Measurements from ENCODE around the gene WRNIP1. TPM values are rescaled to one million over a fixed set of nuclear protein-coding genes. Genes with fewer than 3 reads are reported as not detected.

WRNIP1 gene
- total RNA-seq, 1 donor from 2014 or later, result 25.3 TPM

DNA sequence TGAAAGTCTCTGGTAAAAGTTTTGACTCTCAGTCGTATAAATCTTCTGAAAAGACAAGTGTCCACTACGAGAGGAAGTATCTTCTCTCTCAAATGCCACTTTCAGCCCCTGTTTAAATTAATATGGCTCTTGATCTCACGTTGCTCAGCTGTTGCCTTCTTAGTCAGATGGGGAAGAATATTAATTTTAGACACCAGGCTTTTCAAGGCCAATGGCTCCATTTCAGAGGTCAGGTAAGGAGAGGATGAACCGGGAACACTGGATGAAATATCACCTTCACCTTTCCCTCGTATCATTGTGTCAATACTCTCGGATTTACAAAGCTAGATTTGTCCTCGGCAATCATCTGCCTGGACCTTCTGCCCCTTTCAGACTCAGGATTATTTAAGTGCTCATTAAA, 14.4 kb upstream of the WRNIP1 start, which contains the start of gene MYLK4:
Gene MYLK4 (minus strand): TSS at position 91 of the 400 bp plus-strand sequence. CDS start 1,628 bp downstream, outside the sequence.
- Histone ChIP-seq H3K4me1 (peaks cover 34% of the 10 kb centered on the region), H3K9me3 (ENCODE audit: low read depth) (no peaks in the 10 kb centered on the region), H3K27me3 (no peaks in the 10 kb centered on the region), H3K79me2 (ENCODE audit: low read depth) (no peaks in the 10 kb centered on the region), H2AFZ (replicated peaks) (peak within 1 kb of the TSS; percentile 60), H3K4me3 (no peak within 1 kb of the TSS), H4K20me1 (ENCODE audit: low read depth) (no peaks in the 10 kb centered on the region), H3K9ac (no peak within 1 kb of the TSS), H3K4me2 (peak within 1 kb of the TSS; percentile 43), H3F3A (ENCODE audit: low read depth) (peaks cover 21% of the 10 kb centered on the region), H3K27ac (no peak within 1 kb of the TSS), H3K36me3 (no peaks in the 10 kb centered on the region)
- no peak for DNase-seq (ENCODE audit: low spot score)
- H3K27me3 Mint-ChIP-seq (ENCODE audit: insufficient read depth, low read depth), result peaks cover 16% of the 10 kb centered on the region
- H3K4me3 Mint-ChIP-seq, result no peak within 1 kb of the TSS
- H3K36me3 Mint-ChIP-seq, result no peaks in the 10 kb centered on the region
- no peak within 1 kb of the TSS for H3K27ac Mint-ChIP-seq
- TF ChIP-seq EZH2 (IDR thresholded peaks at IDR 0.05), result no peak
- TF ChIP-seq CTCF (IDR thresholded peaks at IDR 0.05), result no peak
- no peak for TF ChIP-seq EZH2phosphoT487 (IDR thresholded peaks at IDR 0.05)
- peaks cover 46% of the 10 kb centered on the region for H3K4me1 Mint-ChIP-seq
- no peaks in the 10 kb centered on the region for H3K9me3 Mint-ChIP-seq

DNA sequence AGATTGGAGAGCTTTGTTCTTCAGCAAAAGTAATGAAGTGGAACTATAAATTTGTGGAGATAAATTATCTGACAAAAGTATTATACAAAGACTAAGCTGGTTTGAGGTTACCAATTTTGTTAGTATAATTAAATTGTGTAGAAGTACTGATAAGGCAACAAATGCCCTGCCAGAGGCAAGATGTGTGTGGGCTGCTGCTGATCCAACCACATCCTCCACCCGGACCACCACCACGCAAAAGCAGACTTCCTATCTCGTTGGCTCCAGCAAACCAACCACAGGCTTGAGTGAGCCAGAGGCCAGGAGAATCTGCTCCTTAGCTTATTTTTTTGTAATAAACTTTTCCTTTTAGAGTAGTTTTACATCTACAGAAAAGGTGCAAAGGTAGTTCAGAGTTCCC, 13.3 kb upstream of the WRNIP1 start:
- Histone ChIP-seq H3K36me3 (no peaks in the 10 kb centered on the region), H3K27ac (no peak overlapping the region), H4K20me1 (ENCODE audit: low read depth) (no peaks in the 10 kb centered on the region), H3K4me2 (no peak overlapping the region), H3K4me1 (peaks cover 25% of the 10 kb centered on the region), H3K4me3 (no peak overlapping the region), H3K27me3 (no peaks in the 10 kb centered on the region), H3F3A (ENCODE audit: low read depth) (peaks cover 11% of the 10 kb centered on the region), H3K79me2 (ENCODE audit: low read depth) (no peaks in the 10 kb centered on the region), H3K9ac (no peak overlapping the region), H3K9me3 (ENCODE audit: low read depth) (no peaks in the 10 kb centered on the region), H2AFZ (replicated peaks) (no peak overlapping the region)
- no peak for TF ChIP-seq CTCF (IDR thresholded peaks at IDR 0.05)
- no peak for TF ChIP-seq EZH2phosphoT487 (IDR thresholded peaks at IDR 0.05)
- TF ChIP-seq EZH2 (IDR thresholded peaks at IDR 0.05), result no peak
- Mint-ChIP-seq H3K36me3 (no peaks in the 10 kb centered on the region), H3K27me3 (ENCODE audit: insufficient read depth, low read depth) (peaks cover 11% of the 10 kb centered on the region), H3K27ac (no peak overlapping the region), H3K4me1 (peaks cover 36% of the 10 kb centered on the region), H3K4me3 (no peak overlapping the region), H3K9me3 (no peaks in the 10 kb centered on the region)
- DNase-seq (ENCODE audit: low spot score), result no peak

DNA sequence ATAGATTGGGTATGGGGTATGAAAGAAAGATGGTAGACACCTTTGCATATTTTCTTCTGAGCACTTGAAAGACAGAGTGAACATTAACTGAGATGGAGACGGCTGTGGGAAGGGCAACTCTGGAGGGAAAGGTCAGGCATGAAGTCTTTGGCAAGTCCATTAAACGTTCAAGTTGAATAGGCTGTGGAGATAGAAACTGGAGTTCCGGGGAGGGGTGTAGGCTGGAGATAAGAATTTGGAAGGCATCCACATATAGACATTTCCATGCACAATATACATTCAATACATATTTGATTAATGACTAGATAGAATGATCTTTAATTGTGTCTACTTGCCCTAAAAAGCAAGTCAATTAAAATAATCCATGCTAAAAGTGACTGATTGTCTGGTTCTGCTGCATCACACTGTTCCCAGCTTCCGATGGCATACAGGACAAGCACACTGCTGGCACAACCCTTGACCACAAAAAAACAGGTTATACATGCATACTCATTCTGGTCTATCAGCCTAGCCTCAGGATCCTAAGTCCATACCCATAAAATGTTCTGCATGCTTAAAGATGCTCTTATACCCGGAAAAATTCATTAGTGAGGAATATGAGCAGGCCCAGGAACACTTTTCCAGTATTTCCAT, 12.6 kb upstream of the WRNIP1 start:
- peaks cover 29% of the 10 kb centered on the region for H3K4me1 Mint-ChIP-seq
- H3K79me2 ChIP-seq (ENCODE audit: low read depth), result no peaks in the 10 kb centered on the region
- no peak overlapping the region for H3K4me2 ChIP-seq
- peaks cover 11% of the 10 kb centered on the region for H3K27me3 Mint-ChIP-seq (ENCODE audit: insufficient read depth, low read depth)
- H3K27ac ChIP-seq, result no peak overlapping the region
- no peaks in the 10 kb centered on the region for H3K36me3 ChIP-seq
- no peak for DNase-seq (ENCODE audit: low spot score)
- H3K4me1 ChIP-seq, result peaks cover 21% of the 10 kb centered on the region
- H3K9ac ChIP-seq, result no peak overlapping the region
- no peak overlapping the region for H3K27ac Mint-ChIP-seq
- no peaks in the 10 kb centered on the region for H3K9me3 Mint-ChIP-seq
- no peak overlapping the region for H3K4me3 ChIP-seq
- H3K27me3 ChIP-seq, result no peaks in the 10 kb centered on the region
- no peak overlapping the region for H3K4me3 Mint-ChIP-seq
- no peaks in the 10 kb centered on the region for H3K9me3 ChIP-seq (ENCODE audit: low read depth)
- peaks cover 10% of the 10 kb centered on the region for H3F3A ChIP-seq (ENCODE audit: low read depth)
- no peaks in the 10 kb centered on the region for H3K36me3 Mint-ChIP-seq
- no peak overlapping the region for H2AFZ ChIP-seq (replicated peaks)
- H4K20me1 ChIP-seq (ENCODE audit: low read depth), result no peaks in the 10 kb centered on the region
- no peak for TF ChIP-seq EZH2 (IDR thresholded peaks at IDR 0.05)

- TF ChIP-seq CTCF (IDR thresholded peaks at IDR 0.05) (no peak), EZH2 (IDR thresholded peaks at IDR 0.05) (no peak), EZH2phosphoT487 (IDR thresholded peaks at IDR 0.05) (no peak)
These were observed 12.1 kb upstream of the WRNIP1 start for GRCh38 chr6:2753110-2753489.

More at GRCh38 chr6:2753110-2753489, 12.1 kb upstream of the WRNIP1 start:
- Mint-ChIP-seq H3K4me3 (no peak overlapping the region), H3K4me1 (peaks cover 24% of the 10 kb centered on the region), H3K27ac (no peak overlapping the region), H3K36me3 (no peaks in the 10 kb centered on the region), H3K27me3 (ENCODE audit: insufficient read depth, low read depth) (peaks cover 10% of the 10 kb centered on the region), H3K9me3 (no peaks in the 10 kb centered on the region)
- H2AFZ ChIP-seq (replicated peaks), result no peak overlapping the region
- no peaks in the 10 kb centered on the region for H3K36me3 ChIP-seq
- no peaks in the 10 kb centered on the region for H3K27me3 ChIP-seq
- H3F3A ChIP-seq (ENCODE audit: low read depth), result peaks cover 10% of the 10 kb centered on the region
- H3K4me2 ChIP-seq, result no peak overlapping the region
- peaks cover 18% of the 10 kb centered on the region for H3K4me1 ChIP-seq
- no peak overlapping the region for H3K9ac ChIP-seq
- no peaks in the 10 kb centered on the region for H4K20me1 ChIP-seq (ENCODE audit: low read depth)
- no peak for DNase-seq (ENCODE audit: low spot score)
- no peak overlapping the region for H3K4me3 ChIP-seq
- H3K9me3 ChIP-seq (ENCODE audit: low read depth), result no peaks in the 10 kb centered on the region
- no peaks in the 10 kb centered on the region for H3K79me2 ChIP-seq (ENCODE audit: low read depth)
- H3K27ac ChIP-seq, result no peak overlapping the region

Data from neural progenitor cell (in vitro differentiated cells).